ENCODE data around the gene ZNF880.

Gene ZNF880

DNA sequence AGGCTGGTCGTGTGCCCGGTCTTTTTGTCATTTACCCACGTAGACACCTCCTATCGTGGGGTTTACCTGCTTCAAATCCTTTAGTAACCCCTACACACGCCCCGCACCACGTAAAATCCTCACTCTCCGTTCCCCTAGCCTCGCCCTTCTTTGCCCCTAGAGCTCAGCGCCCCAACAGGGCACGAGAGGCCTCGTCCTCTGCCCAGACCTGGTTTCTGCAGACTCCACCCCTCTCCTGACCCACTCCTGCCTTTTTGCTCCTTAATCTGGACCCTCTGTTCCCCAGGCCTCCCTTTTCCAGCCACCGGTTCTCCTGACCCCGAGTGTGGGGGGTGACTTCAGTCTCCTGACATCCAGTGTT, 28.3 kb downstream of the ZNF880 start:
- TF ChIP-seq, protein P1, sequence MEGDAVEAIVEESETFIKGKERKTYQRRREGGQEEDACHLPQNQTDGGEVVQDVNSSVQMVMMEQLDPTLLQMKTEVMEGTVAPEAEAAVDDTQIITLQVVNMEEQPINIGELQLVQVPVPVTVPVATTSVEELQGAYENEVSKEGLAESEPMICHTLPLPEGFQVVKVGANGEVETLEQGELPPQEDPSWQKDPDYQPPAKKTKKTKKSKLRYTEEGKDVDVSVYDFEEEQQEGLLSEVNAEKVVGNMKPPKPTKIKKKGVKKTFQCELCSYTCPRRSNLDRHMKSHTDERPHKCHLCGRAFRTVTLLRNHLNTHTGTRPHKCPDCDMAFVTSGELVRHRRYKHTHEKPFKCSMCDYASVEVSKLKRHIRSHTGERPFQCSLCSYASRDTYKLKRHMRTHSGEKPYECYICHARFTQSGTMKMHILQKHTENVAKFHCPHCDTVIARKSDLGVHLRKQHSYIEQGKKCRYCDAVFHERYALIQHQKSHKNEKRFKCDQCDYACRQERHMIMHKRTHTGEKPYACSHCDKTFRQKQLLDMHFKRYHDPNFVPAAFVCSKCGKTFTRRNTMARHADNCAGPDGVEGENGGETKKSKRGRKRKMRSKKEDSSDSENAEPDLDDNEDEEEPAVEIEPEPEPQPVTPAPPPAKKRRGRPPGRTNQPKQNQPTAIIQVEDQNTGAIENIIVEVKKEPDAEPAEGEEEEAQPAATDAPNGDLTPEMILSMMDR (IDR thresholded peaks at IDR 0.05), result no peak
- Histone ChIP-seq H3K36me3 (ENCODE audit: control insufficient read depth, insufficient read depth, low read length) (no peaks in the 10 kb centered on the region), H3K4me3 (ENCODE audit: low read depth, low read length) (peak overlapping the region; percentile 63), H3K9ac (peak overlapping the region; percentile 56), H3K4me1 (peaks cover 3% of the 10 kb centered on the region), H3K27ac (peak overlapping the region; percentile 74), H3K79me2 (peaks cover 3% of the 10 kb centered on the region), H3K9me3 (ENCODE audit: control insufficient read depth, low read length) (no peaks in the 10 kb centered on the region), H2AFZ (peak overlapping the region; percentile 97), H3K4me2 (ENCODE audit: low read length) (peak overlapping the region; percentile 84), H3K27me3 (ENCODE audit: control insufficient read depth, insufficient read depth, low read length) (no peaks in the 10 kb centered on the region)

DNA sequence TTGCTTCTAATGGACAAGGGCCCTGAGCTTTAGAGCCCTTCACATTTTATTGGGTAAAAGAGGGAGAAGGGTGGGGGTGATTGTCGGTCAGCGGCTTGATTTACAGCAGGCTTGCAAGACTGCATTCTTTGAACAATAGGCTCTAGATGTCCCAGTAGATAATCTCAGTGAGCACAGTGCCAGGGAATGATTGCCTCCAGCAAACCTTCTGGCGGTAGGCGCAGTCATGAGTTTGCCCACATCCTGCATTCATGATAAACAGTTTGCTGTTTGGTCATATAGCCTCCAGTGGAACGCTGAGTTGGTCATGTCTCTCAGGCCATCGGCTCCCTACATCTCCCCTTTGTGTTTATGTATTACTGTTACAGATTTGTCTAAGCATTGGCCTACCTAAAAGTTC, 40.6 kb downstream of the ZNF880 start:
- H3K4me2 ChIP-seq (ENCODE audit: low read length), result no peak overlapping the region
- H3K9ac ChIP-seq, result no peak overlapping the region
- no peak overlapping the region for H2AFZ ChIP-seq
- peaks cover 8% of the 10 kb centered on the region for H3K9me3 ChIP-seq (ENCODE audit: control insufficient read depth, low read length)
- H3K79me2 ChIP-seq, result no peaks in the 10 kb centered on the region
- H3K4me3 ChIP-seq (ENCODE audit: low read depth, low read length), result no peak overlapping the region
- TF ChIP-seq, protein P1 (IDR thresholded peaks at IDR 0.05), result no peak
- H3K4me1 ChIP-seq, result no peaks in the 10 kb centered on the region
- H3K36me3 ChIP-seq (ENCODE audit: control insufficient read depth, insufficient read depth, low read length), result peaks cover 5% of the 10 kb centered on the region
- no peaks in the 10 kb centered on the region for H3K27me3 ChIP-seq (ENCODE audit: control insufficient read depth, insufficient read depth, low read length)
- H3K27ac ChIP-seq, result no peak overlapping the region

DNA sequence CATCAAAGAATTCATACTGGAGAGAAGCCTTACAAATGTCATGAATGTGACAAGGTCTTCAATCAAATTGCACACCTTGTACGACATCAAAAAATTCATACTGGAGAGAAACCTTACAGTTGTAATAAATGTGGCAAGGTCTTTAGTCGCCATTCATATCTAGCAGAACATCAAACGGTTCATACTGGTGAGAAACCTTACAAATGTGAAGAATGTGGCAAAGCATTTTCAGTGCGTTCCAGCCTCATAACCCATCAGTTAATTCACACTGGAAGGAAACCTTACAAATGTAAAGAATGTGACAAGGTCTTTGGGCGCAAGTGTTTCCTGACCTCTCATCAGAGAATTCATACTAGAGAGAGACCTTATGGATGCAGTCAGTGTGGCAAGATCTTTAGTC, 46.0 kb downstream of the ZNF880 start:
- Histone ChIP-seq H3K4me3 (ENCODE audit: low read depth, low read length) (no peak overlapping the region), H3K27ac (no peak overlapping the region), H3K36me3 (ENCODE audit: control insufficient read depth, insufficient read depth, low read length) (peaks cover 9% of the 10 kb centered on the region), H3K4me2 (ENCODE audit: low read length) (no peak overlapping the region), H3K27me3 (ENCODE audit: control insufficient read depth, insufficient read depth, low read length) (no peaks in the 10 kb centered on the region), H3K79me2 (no peaks in the 10 kb centered on the region), H3K4me1 (no peaks in the 10 kb centered on the region), H3K9me3 (ENCODE audit: control insufficient read depth, low read length) (peaks cover 14% of the 10 kb centered on the region), H2AFZ (no peak overlapping the region), H3K9ac (no peak overlapping the region)
- TF ChIP-seq, protein P1 (IDR thresholded peaks at IDR 0.05), result no peak

DNA sequence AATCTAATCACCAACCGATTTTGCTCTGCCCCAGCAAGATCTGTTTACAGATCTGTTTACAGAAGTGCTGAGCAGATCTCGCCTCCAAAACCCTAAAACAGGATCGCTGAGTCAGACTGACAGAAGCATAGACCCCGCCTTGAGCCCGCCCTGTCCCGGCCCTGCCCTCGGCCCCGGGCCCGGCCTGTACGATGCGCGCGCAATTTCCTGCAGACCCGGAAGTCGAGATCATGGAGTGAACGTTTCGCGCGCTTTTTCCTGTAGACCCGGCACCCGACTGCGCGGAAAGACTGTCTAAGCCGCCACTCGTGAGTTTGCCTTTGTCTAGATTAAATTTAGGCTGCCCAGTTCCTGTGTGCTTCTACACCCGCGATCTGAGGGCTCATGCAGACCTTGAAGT, 59.2 kb downstream of the ZNF880 start, which contains the start of gene ZNF534:
Gene ZNF534, plus strand, starts transcription at position 212 of the 400 bp plus-strand sequence. CDS start 2,327 bp downstream, outside the sequence.
- Histone ChIP-seq H3K36me3 (ENCODE audit: control insufficient read depth, insufficient read depth, low read length) (no peaks in the 10 kb centered on the region), H3K27ac (no peak within 1 kb of the TSS), H3K4me3 (ENCODE audit: low read depth, low read length) (no peak within 1 kb of the TSS), H3K9ac (no peak within 1 kb of the TSS), H3K79me2 (no peaks in the 10 kb centered on the region), H2AFZ (no peak within 1 kb of the TSS), H3K4me2 (ENCODE audit: low read length) (no peak within 1 kb of the TSS), H3K27me3 (ENCODE audit: control insufficient read depth, insufficient read depth, low read length) (no peaks in the 10 kb centered on the region), H3K4me1 (no peaks in the 10 kb centered on the region), H3K9me3 (ENCODE audit: control insufficient read depth, low read length) (no peaks in the 10 kb centered on the region)
- TF ChIP-seq, protein P1 (IDR thresholded peaks at IDR 0.05), result no peak
